Activated naive CD4-positive, alpha-beta T cell treated with anti-CD3 and anti-CD28 coated beads, Interleukin-2, amount 10 ng/mL, durations not matched to agents 7 days and 5 days (primary cell): ENCODE results near the gene ELOVL1.
"Not testable (repeated sequence)": the region's sequence is repeated elsewhere in the genome, so short reads cannot be mapped to it uniquely, and the experiment has no call there.

Experiments
- CTCF ChIA-PET: fragments of 350-600 bp; sonication (Branson Sonifier 250); formaldehyde crosslinking; loops from one replicate; lab custom pipeline; 2021; ENCODE audit warnings: antibody characterized with exemption; lab: Charles Lee
- DNase-seq: peaks from one replicate; pipeline ENCODE4 v3.0.0-alpha.2; 2020
- H3K27ac Mint-ChIP-seq: one replicate; pipeline ENCODE4 v1.8.0; 2021; ENCODE audit warnings: mild to moderate bottlenecking, moderate library complexity, mixed read lengths
- H3K27me3 Mint-ChIP-seq: one replicate; pipeline ENCODE4 v1.8.0; 2021; ENCODE audit warnings: mild to moderate bottlenecking, mixed read lengths
- H3K36me3 Mint-ChIP-seq: one replicate; pipeline ENCODE4 v1.8.0; 2021; ENCODE audit warnings: mixed read lengths
- H3K4me1 Mint-ChIP-seq: one replicate; pipeline ENCODE4 v1.8.0; 2021; ENCODE audit warnings: mixed read lengths
- H3K4me3 Mint-ChIP-seq: one replicate; pipeline ENCODE4 v1.8.0; 2021; ENCODE audit warnings: mild to moderate bottlenecking, moderate library complexity, mixed read lengths
- H3K9me3 Mint-ChIP-seq: one replicate; pipeline ENCODE4 v1.8.0; 2021; ENCODE audit warnings: mixed read lengths

ELOVL1 gene

GRCh38 chr1:43367904-43368645 is at the start of gene ELOVL1:
TSS of gene ELOVL1 (minus strand) at chr1:43368011. CDS start at chr1:43365609, 2,402 bp downstream.
- DNase-seq, result peak; percentile 93
- Mint-ChIP-seq H3K27ac (peak within 1 kb of the TSS; percentile 93), H3K36me3 (peaks cover 35% of the 10 kb centered on the region), H3K27me3 (no peaks in the 10 kb centered on the region), H3K9me3 (no peaks in the 10 kb centered on the region), H3K4me3 (peak within 1 kb of the TSS; percentile 83), H3K4me1 (peaks cover 50% of the 10 kb centered on the region)
- CTCF ChIA-PET, result interaction anchor here (0.6 to 1.4 kb wide), 7 partner anchors 10 to 141 kb away, joined by 3 to 10 read pairs (median 3); partner anchors contain the start of gene CDC20

- Mint-ChIP-seq H3K27me3 (no peaks in the 10 kb centered on the region), H3K4me3 (no peak overlapping the region), H3K36me3 (peaks cover 24% of the 10 kb centered on the region), H3K4me1 (no peaks in the 10 kb centered on the region), H3K27ac (no peak overlapping the region), H3K9me3 (no peaks in the 10 kb centered on the region)
- DNase-seq, result no peak
- CTCF ChIA-PET, result interaction anchor here (1.2 to 4.8 kb wide), 6 partner anchors 9 to 188 kb away, joined by 3 to 73 read pairs (median 6); no protein-coding TSS in a partner anchor
These were observed 48.1 kb upstream of the ELOVL1 start for GRCh38 chr1:43415901-43416300.

- H3K4me3 Mint-ChIP-seq, result no peak overlapping the region
These were observed 46.9 kb upstream of the ELOVL1 start for GRCh38 chr1:43414634-43415223.

GRCh38 chr1:43413426-43413825 is 45.6 kb upstream of the ELOVL1 start:
- DNase-seq, H3K4me1 Mint-ChIP-seq, H3K4me3 Mint-ChIP-seq, H3K9me3 Mint-ChIP-seq, H3K27ac Mint-ChIP-seq, H3K27me3 Mint-ChIP-seq: not testable (repeated sequence)
- CTCF ChIA-PET, result interaction anchor here (0.6 to 4.8 kb wide), 6 partner anchors 31 to 186 kb away, joined by 3 to 73 read pairs (median 12); no protein-coding TSS in a partner anchor
- peaks cover 21% of the 10 kb centered on the region for H3K36me3 Mint-ChIP-seq

More at GRCh38 chr1:43414634-43415223, 46.9 kb upstream of the ELOVL1 start:
- H3K36me3 Mint-ChIP-seq, result peaks cover 20% of the 10 kb centered on the region
- H3K9me3 Mint-ChIP-seq, result no peaks in the 10 kb centered on the region
- DNase-seq, result peak; percentile 73
- CTCF ChIA-PET, result interaction anchor here (0.7 to 4.8 kb wide), 22 partner anchors 8 to 502 kb away, joined by 3 to 73 read pairs (median 4); partner anchors contain the start of genes ELOVL1, MED8 and SZT2
- peak overlapping the region; percentile 44 for H3K27ac Mint-ChIP-seq
- H3K27me3 Mint-ChIP-seq, result no peaks in the 10 kb centered on the region
- no peaks in the 10 kb centered on the region for H3K4me1 Mint-ChIP-seq

- CTCF ChIA-PET, result interaction anchor here (4.8 kb wide), 1 partner anchor 171 kb away, joined by 57 read pairs; no protein-coding TSS in a partner anchor
- no peak overlapping the region for H3K4me3 Mint-ChIP-seq
- H3K36me3 Mint-ChIP-seq, result peaks cover 29% of the 10 kb centered on the region
- H3K4me1 Mint-ChIP-seq, result no peaks in the 10 kb centered on the region
- H3K27me3 Mint-ChIP-seq, result no peaks in the 10 kb centered on the region
- H3K27ac Mint-ChIP-seq, result no peak overlapping the region
- DNase-seq, result no peak
- no peaks in the 10 kb centered on the region for H3K9me3 Mint-ChIP-seq
These were observed 42.8 kb upstream of the ELOVL1 start for GRCh38 chr1:43410571-43410970.

- Mint-ChIP-seq H3K4me3 (no peak overlapping the region), H3K9me3 (no peaks in the 10 kb centered on the region), H3K4me1 (no peaks in the 10 kb centered on the region), H3K27ac (no peak overlapping the region), H3K36me3 (peaks cover 32% of the 10 kb centered on the region), H3K27me3 (no peaks in the 10 kb centered on the region)
- no peak for DNase-seq
- CTCF ChIA-PET, result interaction anchor here (1.2 kb wide), 1 partner anchor 9 kb away, joined by 3 read pairs; no protein-coding TSS in a partner anchor
These were observed 38.0 kb upstream of the ELOVL1 start for GRCh38 chr1:43405876-43406234.

GRCh38 chr1:43405219-43405875 is 37.5 kb upstream of the ELOVL1 start:
- Mint-ChIP-seq H3K4me3 (no peak overlapping the region), H3K9me3 (no peaks in the 10 kb centered on the region), H3K4me1 (no peaks in the 10 kb centered on the region), H3K27me3 (no peaks in the 10 kb centered on the region), H3K36me3 (peaks cover 32% of the 10 kb centered on the region), H3K27ac (no peak overlapping the region)
- no peak for DNase-seq
- CTCF ChIA-PET, result no interaction called here

- H3K36me3 Mint-ChIP-seq, result peaks cover 31% of the 10 kb centered on the region
- no peaks in the 10 kb centered on the region for H3K4me1 Mint-ChIP-seq
- H3K4me3 Mint-ChIP-seq, result no peak overlapping the region
- CTCF ChIA-PET, result no interaction called here
- H3K9me3 Mint-ChIP-seq, result no peaks in the 10 kb centered on the region
- no peaks in the 10 kb centered on the region for H3K27me3 Mint-ChIP-seq
- no peak overlapping the region for H3K27ac Mint-ChIP-seq
- DNase-seq, result no peak
These were observed 36.5 kb upstream of the ELOVL1 start for GRCh38 chr1:43404353-43404752.

GRCh38 chr1:43402089-43402865 is 34.5 kb upstream of the ELOVL1 start:
- no peaks in the 10 kb centered on the region for H3K27me3 Mint-ChIP-seq
- no peak overlapping the region for H3K4me3 Mint-ChIP-seq
- no peaks in the 10 kb centered on the region for H3K9me3 Mint-ChIP-seq
- H3K4me1 Mint-ChIP-seq, result no peaks in the 10 kb centered on the region
- H3K36me3 Mint-ChIP-seq, result peaks cover 27% of the 10 kb centered on the region
- CTCF ChIA-PET, result no interaction called here
- DNase-seq, result no peak
- H3K27ac Mint-ChIP-seq, result no peak overlapping the region

GRCh38 chr1:43400441-43400840 is 32.6 kb upstream of the ELOVL1 start:
- H3K27me3 Mint-ChIP-seq, CTCF ChIA-PET, H3K27ac Mint-ChIP-seq, DNase-seq, H3K9me3 Mint-ChIP-seq, H3K4me1 Mint-ChIP-seq, H3K4me3 Mint-ChIP-seq: not testable (repeated sequence)
- peaks cover 26% of the 10 kb centered on the region for H3K36me3 Mint-ChIP-seq

GRCh38 chr1:43398227-43398626 is 30.4 kb upstream of the ELOVL1 start:
- H3K27ac Mint-ChIP-seq, result no peak overlapping the region
- no peaks in the 10 kb centered on the region for H3K9me3 Mint-ChIP-seq
- H3K4me3 Mint-ChIP-seq, result no peak overlapping the region
- H3K4me1 Mint-ChIP-seq, result no peaks in the 10 kb centered on the region
- CTCF ChIA-PET, result no interaction called here
- peaks cover 13% of the 10 kb centered on the region for H3K36me3 Mint-ChIP-seq
- H3K27me3 Mint-ChIP-seq, result no peaks in the 10 kb centered on the region
- no peak for DNase-seq

- Mint-ChIP-seq H3K36me3 (peaks cover 11% of the 10 kb centered on the region), H3K27me3 (no peaks in the 10 kb centered on the region), H3K27ac (no peak overlapping the region), H3K9me3 (no peaks in the 10 kb centered on the region), H3K4me3 (no peak overlapping the region), H3K4me1 (peaks cover 9% of the 10 kb centered on the region)
- no peak for DNase-seq
- CTCF ChIA-PET, result interaction anchor here (0.9 kb wide), 1 partner anchor 19 kb away, joined by 3 read pairs; no protein-coding TSS in a partner anchor
These were observed 28.2 kb upstream of the ELOVL1 start for GRCh38 chr1:43396059-43396458.

- H3K4me3 Mint-ChIP-seq, result no peak overlapping the region
- no peaks in the 10 kb centered on the region for H3K27me3 Mint-ChIP-seq
- H3K4me1 Mint-ChIP-seq, result peaks cover 13% of the 10 kb centered on the region
- no peaks in the 10 kb centered on the region for H3K9me3 Mint-ChIP-seq
- CTCF ChIA-PET, result interaction anchor here (1.3 kb wide), 1 partner anchor 167 kb away, joined by 3 read pairs; no protein-coding TSS in a partner anchor
- DNase-seq, result no peak
- H3K36me3 Mint-ChIP-seq, result peaks cover 12% of the 10 kb centered on the region
- no peak overlapping the region for H3K27ac Mint-ChIP-seq
These were observed 27.7 kb upstream of the ELOVL1 start for GRCh38 chr1:43395523-43395922.
